ENCODE results near the gene SLC35A3.
"Not testable (repeated sequence)": the region's sequence is repeated elsewhere in the genome, so short reads cannot be mapped to it uniquely, and the experiment has no call there.

The SLC35A3 gene

GRCh38 chr1:99969729-99970621 lies at the start of gene SLC35A3:
TSS of gene SLC35A3 (plus strand) at chr1:99969996. CDS start at chr1:99993555, 23,559 bp downstream.
- peak; percentile 84 for DNase-seq

- DNase-seq, result no peak
Measured at GRCh38 chr1:99934801-99935200, 35.0 kb upstream of the SLC35A3 start.

GRCh38 chr1:99935534-99935933 lies 34.3 kb upstream of the SLC35A3 start:
- DNase-seq, result no peak

GRCh38 chr1:99936071-99936470 lies 33.7 kb upstream of the SLC35A3 start:
- DNase-seq, result no peak

- DNase-seq, result no peak
Measured at GRCh38 chr1:99942723-99943122, 27.1 kb upstream of the SLC35A3 start.

GRCh38 chr1:99943223-99943794 lies 26.5 kb upstream of the SLC35A3 start:
- no peak for DNase-seq

GRCh38 chr1:99944192-99944591 lies 25.6 kb upstream of the SLC35A3 start:
- DNase-seq, result no peak

GRCh38 chr1:99945174-99945573 lies 24.6 kb upstream of the SLC35A3 start:
- no peak for DNase-seq

- DNase-seq, result no peak
Measured at GRCh38 chr1:99950486-99950885, 19.3 kb upstream of the SLC35A3 start.

GRCh38 chr1:99952522-99952921 lies 17.3 kb upstream of the SLC35A3 start:
- DNase-seq, result no peak

GRCh38 chr1:99955375-99955774 lies 14.4 kb upstream of the SLC35A3 start:
- DNase-seq, result no peak

- peak; percentile 2 for DNase-seq
Measured at GRCh38 chr1:99956755-99957154, 13.0 kb upstream of the SLC35A3 start.

GRCh38 chr1:99957818-99958217 lies 12.0 kb upstream of the SLC35A3 start:
- DNase-seq, result no peak

- DNase-seq, result not testable (repeated sequence)
Measured at GRCh38 chr1:99959189-99959705, 10.5 kb upstream of the SLC35A3 start.

GRCh38 chr1:99960260-99960659 lies 9.5 kb upstream of the SLC35A3 start:
- DNase-seq, result not testable (repeated sequence)

GRCh38 chr1:99963041-99963795 lies 6.6 kb upstream of the SLC35A3 start:
- DNase-seq, result no peak

GRCh38 chr1:99964806-99965205 lies 5.0 kb upstream of the SLC35A3 start:
- DNase-seq, result no peak

- no peak for DNase-seq
Measured at GRCh38 chr1:99965646-99966375, 4.0 kb upstream of the SLC35A3 start.

- no peak for DNase-seq
Measured at GRCh38 chr1:99968214-99968613, 1.6 kb upstream of the SLC35A3 start.

GRCh38 chr1:99969260-99969728 lies 502 bp upstream of the SLC35A3 start:
- no peak for DNase-seq

GRCh38 chr1:99970713-99971255 lies 988 bp downstream of the SLC35A3 start:
- no peak for DNase-seq

GRCh38 chr1:99972066-99972465 lies 2.3 kb downstream of the SLC35A3 start:
- DNase-seq, result not testable (repeated sequence)
